Panc1 (cell line): ENCODE data around the gene PLCH1. TPM values are rescaled to one million over a fixed set of nuclear protein-coding genes. Genes with fewer than 3 reads are reported as not detected.

Experiments
- ATAC-seq: fragments of 200-7000 bp; cut with Tn5 transposase; 2 replicates; pipeline ENCODE4 v1.9.1; 2020; ENCODE audit warnings: mild to moderate bottlenecking, moderate library complexity
- BruUV-seq: library from RNA; stranded (reverse); fragments of 400-500 nt; replicated peaks from 2 replicates; lab custom pipeline; 2021; lab: Mats Ljungman, UMichigan
- CTCF ChIA-PET: fragments of 300-600 bp; sonication (Branson Sonifier 250); formaldehyde crosslinking; loops from one replicate; lab custom pipeline; 2022; ENCODE audit warnings: antibody characterized with exemption; lab: Charles Lee
- POLR2A ChIA-PET: fragments of 300-600 bp; sonication (Branson Sonifier 250); formaldehyde crosslinking; loops from one replicate; lab custom pipeline; 2022; ENCODE audit warnings: antibody characterized with exemption; lab: Charles Lee
- DNase-seq: peaks from one replicate; pipeline ENCODE4 v3.0.0-alpha.2; 2010; ENCODE audit warnings: low read depth, low spot score
- H3K27ac ChIP-seq: 2 replicates; pipeline ENCODE4 v1.5.1; 2011; ENCODE audit warnings: mild to moderate bottlenecking, low read length, inconsistent platforms
- H3K27me3 ChIP-seq: fragments of 200-500 bp; sonication (Bioruptor generic); 2 replicates; pipeline ENCODE4 v1.6.0; 2014; ENCODE audit warnings: low read length, inconsistent platforms; ENCODE audit not compliant: control insufficient read depth, insufficient read depth
- H3K36me3 ChIP-seq: fragments of 200-500 bp; sonication (Bioruptor generic); 2 replicates; pipeline ENCODE4 v1.5.1; 2014; ENCODE audit warnings: inconsistent platforms, mild to moderate bottlenecking, low read length, moderate library complexity; ENCODE audit not compliant: control insufficient read depth, insufficient read depth
- H3K4me1 ChIP-seq: 2 replicates; pipeline ENCODE4 v1.5.1; 2011; ENCODE audit warnings: inconsistent platforms, mild to moderate bottlenecking, low read length, moderate library complexity; ENCODE audit not compliant: control insufficient read depth, insufficient read depth
- H3K4me3 ChIP-seq, 2 experiments: 2 replicates each; pipeline ENCODE4 v1.5.1; 2011 to 2012; ENCODE audit warnings: low read depth in 2 of 2, low read length in 2 of 2, mild to moderate bottlenecking in 2 of 2, inconsistent platforms in 1 of 2, moderate library complexity in 1 of 2
- H3K9me3 ChIP-seq: fragments of 200-500 bp; sonication (Bioruptor generic); 2 replicates; pipeline ENCODE4 v1.5.1; 2014; ENCODE audit warnings: low read depth, mild to moderate bottlenecking, inconsistent platforms, low read length, moderate library complexity; ENCODE audit not compliant: control insufficient read depth, insufficient read depth
- POLR2AphosphoS5 ChIP-seq: IDR thresholded peaks from 2 replicates; pipeline ENCODE4 v1.6.1; 2012; ENCODE audit warnings: mild to moderate bottlenecking, low read depth, low read length, moderate library complexity
- SIN3A ChIP-seq: IDR thresholded peaks from 2 replicates; pipeline ENCODE4 v1.6.1; 2012; ENCODE audit warnings: low read depth, mild to moderate bottlenecking, low read length, moderate library complexity, borderline replicate concordance; ENCODE audit not compliant: insufficient read depth
- TCF7L2 ChIP-seq: IDR thresholded peaks from 2 replicates; pipeline ENCODE4 v1.6.1; 2011; ENCODE audit warnings: mild to moderate bottlenecking, low read depth, low read length, inconsistent platforms
- in situ Hi-C: cut with HindIII; loops from 2 replicates; pipeline ENCODE4 v1.10.0; 2016; ENCODE audit warnings: low sequenced_read_pairs, low pct_unique_long_range_greater_than_20kb
- intact Hi-C: fragments of 100-400 bp; cut with micrococcal nuclease; formaldehyde crosslinking; loops from one replicate; pipeline ENCODE4 v1.10.0; 2022; ENCODE audit not compliant: unreplicated experiment
- total RNA-seq: library from RNA; stranded (reverse); gene quantifications from one replicate; pipeline ENCODE4 v1.2.1, GENCODE V29; 2021; ENCODE audit not compliant: unreplicated experiment
- TF ChIP-seq, protein P1 (sequence below): fragments of 450-650 bp; IDR thresholded peaks from 2 replicates; pipeline ENCODE4 v1.5.1; 2017; ENCODE audit warnings: mild to moderate bottlenecking
- TF ChIP-seq, protein P2 (sequence below), 2 experiments: IDR thresholded peaks; 2 replicates each; pipeline ENCODE4 v1.6.1; 2011 to 2012; ENCODE audit warnings: low read depth in 2 of 2, control low read depth in 1 of 2, low read length in 1 of 2, mild to moderate bottlenecking in 1 of 2, moderate library complexity in 1 of 2; ENCODE audit not compliant: insufficient read depth in 1 of 2

The PLCH1 gene
- total RNA-seq, 1 experiment from 2014 or later = 0.03 TPM

DNA sequence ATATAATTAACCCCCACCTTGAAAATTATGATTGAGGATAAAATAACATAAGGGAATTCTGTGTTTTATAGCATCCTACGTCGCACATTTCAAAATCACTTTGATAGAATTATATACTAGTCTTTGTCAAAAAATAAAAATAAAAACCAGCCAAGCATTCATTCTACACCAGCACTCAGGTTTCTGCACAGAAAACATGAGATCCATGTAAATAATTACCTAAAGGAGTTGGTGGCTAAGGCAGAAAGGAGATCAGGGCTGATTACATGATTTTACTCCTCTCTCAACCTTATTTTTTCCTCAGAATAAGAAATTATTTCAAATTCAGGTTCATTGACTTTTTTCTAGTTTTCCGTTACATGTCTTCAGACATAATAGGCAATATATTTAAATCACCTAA, 194.5 kb downstream of the PLCH1 start:
- Histone ChIP-seq H3K36me3 (no peaks in the 10 kb centered on the region), H3K27ac (no peak overlapping the region), H3K4me1 (no peaks in the 10 kb centered on the region), H3K9me3 (no peaks in the 10 kb centered on the region), H3K27me3 (no peaks in the 10 kb centered on the region), H3K4me3 (no peak overlapping the region)
- DNase-seq (no peak), ATAC-seq (no peak)
- ChIA-PET CTCF (no interaction called here), POLR2A (no interaction called here)
- in situ Hi-C loops (no loop called here), intact Hi-C loops (no loop called here)
- TF ChIP-seq POLR2AphosphoS5 = no peak
- TF ChIP-seq, protein P1, sequence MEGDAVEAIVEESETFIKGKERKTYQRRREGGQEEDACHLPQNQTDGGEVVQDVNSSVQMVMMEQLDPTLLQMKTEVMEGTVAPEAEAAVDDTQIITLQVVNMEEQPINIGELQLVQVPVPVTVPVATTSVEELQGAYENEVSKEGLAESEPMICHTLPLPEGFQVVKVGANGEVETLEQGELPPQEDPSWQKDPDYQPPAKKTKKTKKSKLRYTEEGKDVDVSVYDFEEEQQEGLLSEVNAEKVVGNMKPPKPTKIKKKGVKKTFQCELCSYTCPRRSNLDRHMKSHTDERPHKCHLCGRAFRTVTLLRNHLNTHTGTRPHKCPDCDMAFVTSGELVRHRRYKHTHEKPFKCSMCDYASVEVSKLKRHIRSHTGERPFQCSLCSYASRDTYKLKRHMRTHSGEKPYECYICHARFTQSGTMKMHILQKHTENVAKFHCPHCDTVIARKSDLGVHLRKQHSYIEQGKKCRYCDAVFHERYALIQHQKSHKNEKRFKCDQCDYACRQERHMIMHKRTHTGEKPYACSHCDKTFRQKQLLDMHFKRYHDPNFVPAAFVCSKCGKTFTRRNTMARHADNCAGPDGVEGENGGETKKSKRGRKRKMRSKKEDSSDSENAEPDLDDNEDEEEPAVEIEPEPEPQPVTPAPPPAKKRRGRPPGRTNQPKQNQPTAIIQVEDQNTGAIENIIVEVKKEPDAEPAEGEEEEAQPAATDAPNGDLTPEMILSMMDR = no peak
- no peak for TF ChIP-seq TCF7L2
- no peak for TF ChIP-seq SIN3A
- TF ChIP-seq, protein P2, sequence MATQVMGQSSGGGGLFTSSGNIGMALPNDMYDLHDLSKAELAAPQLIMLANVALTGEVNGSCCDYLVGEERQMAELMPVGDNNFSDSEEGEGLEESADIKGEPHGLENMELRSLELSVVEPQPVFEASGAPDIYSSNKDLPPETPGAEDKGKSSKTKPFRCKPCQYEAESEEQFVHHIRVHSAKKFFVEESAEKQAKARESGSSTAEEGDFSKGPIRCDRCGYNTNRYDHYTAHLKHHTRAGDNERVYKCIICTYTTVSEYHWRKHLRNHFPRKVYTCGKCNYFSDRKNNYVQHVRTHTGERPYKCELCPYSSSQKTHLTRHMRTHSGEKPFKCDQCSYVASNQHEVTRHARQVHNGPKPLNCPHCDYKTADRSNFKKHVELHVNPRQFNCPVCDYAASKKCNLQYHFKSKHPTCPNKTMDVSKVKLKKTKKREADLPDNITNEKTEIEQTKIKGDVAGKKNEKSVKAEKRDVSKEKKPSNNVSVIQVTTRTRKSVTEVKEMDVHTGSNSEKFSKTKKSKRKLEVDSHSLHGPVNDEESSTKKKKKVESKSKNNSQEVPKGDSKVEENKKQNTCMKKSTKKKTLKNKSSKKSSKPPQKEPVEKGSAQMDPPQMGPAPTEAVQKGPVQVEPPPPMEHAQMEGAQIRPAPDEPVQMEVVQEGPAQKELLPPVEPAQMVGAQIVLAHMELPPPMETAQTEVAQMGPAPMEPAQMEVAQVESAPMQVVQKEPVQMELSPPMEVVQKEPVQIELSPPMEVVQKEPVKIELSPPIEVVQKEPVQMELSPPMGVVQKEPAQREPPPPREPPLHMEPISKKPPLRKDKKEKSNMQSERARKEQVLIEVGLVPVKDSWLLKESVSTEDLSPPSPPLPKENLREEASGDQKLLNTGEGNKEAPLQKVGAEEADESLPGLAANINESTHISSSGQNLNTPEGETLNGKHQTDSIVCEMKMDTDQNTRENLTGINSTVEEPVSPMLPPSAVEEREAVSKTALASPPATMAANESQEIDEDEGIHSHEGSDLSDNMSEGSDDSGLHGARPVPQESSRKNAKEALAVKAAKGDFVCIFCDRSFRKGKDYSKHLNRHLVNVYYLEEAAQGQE (IDR thresholded peaks at IDR 0.05; ENCODE audit: insufficient read depth in 1 of 2, low read depth in 2 of 2, low read length in 1 of 2) = no peak
- no TSS peak for BruUV-seq

DNA sequence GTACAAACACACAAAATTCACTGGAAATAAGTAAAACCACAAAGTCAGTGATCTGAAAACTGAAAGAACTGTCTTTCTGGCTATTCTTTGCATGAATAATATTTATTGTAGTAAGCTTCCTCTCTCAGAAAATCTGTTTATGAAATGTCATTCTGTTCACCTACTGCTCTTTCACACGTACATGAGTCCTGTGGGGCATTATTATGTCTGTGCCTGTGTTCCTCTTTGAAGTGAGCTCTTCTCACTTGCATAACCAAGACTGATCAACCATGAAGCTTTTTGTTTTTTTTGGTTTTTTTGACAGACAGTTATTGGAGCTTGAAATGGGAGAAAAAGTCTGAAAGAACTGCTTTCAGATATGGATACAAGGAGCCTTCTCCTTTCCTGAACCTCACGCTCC, 195.8 kb downstream of the PLCH1 start:
- BruUV-seq = no TSS peak
- Histone ChIP-seq H3K27ac (no peak overlapping the region), H3K27me3 (no peaks in the 10 kb centered on the region), H3K4me3 (no peak overlapping the region), H3K4me1 (no peaks in the 10 kb centered on the region), H3K36me3 (no peaks in the 10 kb centered on the region), H3K9me3 (no peaks in the 10 kb centered on the region)
- no peak for ATAC-seq
- no peak for DNase-seq
- intact Hi-C loops = no loop called here
- no peak for TF ChIP-seq POLR2AphosphoS5
- in situ Hi-C loops = no loop called here
- POLR2A ChIA-PET = no interaction called here
- CTCF ChIA-PET = no interaction called here

DNA sequence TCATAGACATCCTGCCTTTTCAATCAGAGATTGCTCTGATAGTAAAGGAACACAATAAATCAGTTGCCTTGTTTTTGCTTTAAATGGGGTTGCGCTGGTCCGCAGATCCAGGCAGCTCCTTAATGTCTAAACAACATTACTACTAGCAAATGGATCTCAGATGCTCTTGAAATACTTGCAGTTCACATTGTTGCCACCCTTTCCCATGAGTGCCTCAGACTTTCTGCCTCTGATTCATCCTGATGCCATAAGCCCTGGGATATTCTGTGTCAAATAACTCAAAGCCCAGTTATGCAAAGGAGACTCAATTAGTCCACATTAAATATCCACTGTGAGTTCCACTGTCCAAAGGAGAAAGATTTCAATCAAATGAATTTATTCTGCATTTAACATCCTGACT, 196.7 kb downstream of the PLCH1 start:
- H3K9me3 ChIP-seq = no peaks in the 10 kb centered on the region
- no peak overlapping the region for H3K27ac ChIP-seq
- intact Hi-C loops (no loop called here), in situ Hi-C loops (no loop called here)
- ATAC-seq = no peak; the same call in 1 of the 2 replicates
- BruUV-seq = no TSS peak
- no peak overlapping the region for H3K4me3 ChIP-seq
- no peaks in the 10 kb centered on the region for H3K36me3 ChIP-seq
- TF ChIP-seq, protein P2 (IDR thresholded peaks at IDR 0.05; ENCODE audit: insufficient read depth in 1 of 2, low read depth in 2 of 2, low read length in 1 of 2) = no peak
- TF ChIP-seq, protein P1 = no peak
- no peak for TF ChIP-seq TCF7L2
- TF ChIP-seq SIN3A = no peak
- no peak for TF ChIP-seq POLR2AphosphoS5
- H3K4me1 ChIP-seq = no peaks in the 10 kb centered on the region
- ChIA-PET CTCF (no interaction called here), POLR2A (no interaction called here)
- no peak for DNase-seq
- H3K27me3 ChIP-seq = no peaks in the 10 kb centered on the region
